Thyroid gland (tissue), 4 donors: ENCODE results near the gene PLA2G2C.

Experiments used
- POLR2A ChIP-seq, 2 donors: fragments of 450-650 bp; IDR thresholded peaks; one replicate each; pipeline ENCODE4 v1.6.1; 2017; ENCODE audit warnings: antibody characterized with exemption in 2 of 2, mild to moderate bottlenecking in 2 of 2, moderate library complexity in 1 of 2
- TF ChIP-seq, protein P1 (sequence below), 6 experiments: fragments of 200-600 bp in 3 of 6; fragments of 450-650 bp in 3 of 6; sonication (generic) in 3 of 6; IDR thresholded peaks; one replicate each; pipeline ENCODE4 v1.5.1; 2016 to 2019; ENCODE audit warnings: antibody characterized with exemption in 6 of 6, mild to moderate bottlenecking in 2 of 6, inconsistent platforms in 1 of 6, moderate library complexity in 1 of 6

DNA sequence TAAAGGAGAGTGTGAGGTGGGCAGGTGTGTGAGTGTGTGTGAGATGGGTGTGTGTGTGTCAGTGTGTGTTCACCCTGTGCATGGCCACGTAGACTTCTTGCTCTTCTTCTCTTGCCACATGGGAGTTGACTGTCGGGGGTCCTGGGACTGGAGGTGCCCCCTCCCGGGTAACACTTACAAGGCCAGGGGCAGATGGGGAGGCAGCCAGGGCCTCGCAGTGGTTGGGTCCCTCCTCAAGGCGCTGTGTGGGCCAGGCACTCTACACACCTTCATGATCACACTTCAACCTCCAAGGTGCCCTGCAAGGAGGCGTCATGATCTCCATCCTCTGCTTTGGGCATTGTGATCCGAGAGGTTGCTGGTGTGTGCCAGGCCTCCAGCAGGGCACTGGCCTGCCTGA lies 44.9 kb downstream of the PLA2G2C start:
- TF ChIP-seq, protein P1, sequence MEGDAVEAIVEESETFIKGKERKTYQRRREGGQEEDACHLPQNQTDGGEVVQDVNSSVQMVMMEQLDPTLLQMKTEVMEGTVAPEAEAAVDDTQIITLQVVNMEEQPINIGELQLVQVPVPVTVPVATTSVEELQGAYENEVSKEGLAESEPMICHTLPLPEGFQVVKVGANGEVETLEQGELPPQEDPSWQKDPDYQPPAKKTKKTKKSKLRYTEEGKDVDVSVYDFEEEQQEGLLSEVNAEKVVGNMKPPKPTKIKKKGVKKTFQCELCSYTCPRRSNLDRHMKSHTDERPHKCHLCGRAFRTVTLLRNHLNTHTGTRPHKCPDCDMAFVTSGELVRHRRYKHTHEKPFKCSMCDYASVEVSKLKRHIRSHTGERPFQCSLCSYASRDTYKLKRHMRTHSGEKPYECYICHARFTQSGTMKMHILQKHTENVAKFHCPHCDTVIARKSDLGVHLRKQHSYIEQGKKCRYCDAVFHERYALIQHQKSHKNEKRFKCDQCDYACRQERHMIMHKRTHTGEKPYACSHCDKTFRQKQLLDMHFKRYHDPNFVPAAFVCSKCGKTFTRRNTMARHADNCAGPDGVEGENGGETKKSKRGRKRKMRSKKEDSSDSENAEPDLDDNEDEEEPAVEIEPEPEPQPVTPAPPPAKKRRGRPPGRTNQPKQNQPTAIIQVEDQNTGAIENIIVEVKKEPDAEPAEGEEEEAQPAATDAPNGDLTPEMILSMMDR (IDR thresholded peaks at IDR 0.05) = no peak
- no peak for TF ChIP-seq POLR2A (IDR thresholded peaks at IDR 0.05)
